Measurements from ENCODE around the gene AP1S1. TPM values are rescaled to one million over a fixed set of nuclear protein-coding genes. Genes with fewer than 3 reads are reported as not detected.
"Not testable (repeated sequence)": the region's sequence is repeated elsewhere in the genome, so short reads cannot be mapped to it uniquely, and the experiment has no call there.

AP1S1 gene
- total RNA-seq, 2 experiments from 2014 or later, result 3.0 to 3.9 TPM

DNA sequence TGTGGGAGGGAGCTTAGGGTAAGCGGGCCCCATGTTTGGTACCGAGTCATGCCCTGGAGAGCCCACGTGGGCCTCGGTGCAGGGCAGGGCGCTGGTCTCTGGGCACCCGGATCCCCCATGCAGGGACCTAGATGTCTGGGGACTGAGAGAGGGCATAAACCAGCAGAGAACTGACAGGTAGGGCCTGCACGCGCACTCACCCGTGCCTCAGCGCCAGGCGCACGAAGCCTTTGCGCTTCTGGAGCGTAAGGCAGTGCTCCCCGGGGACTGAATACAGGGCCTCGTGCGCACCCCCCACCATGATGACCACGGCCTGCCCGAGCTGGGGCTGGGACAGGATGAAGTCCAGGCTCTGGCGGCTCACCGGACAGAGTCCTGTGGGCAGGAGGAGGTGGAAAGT lies 43.7 kb downstream of the AP1S1 start:
- Histone ChIP-seq H3K4me3 (ENCODE audit: low read length) (no peak overlapping the region), H3K36me3 (ENCODE audit: insufficient read depth, low read length) (no peaks in the 10 kb centered on the region), H3K4me1 (ENCODE audit: insufficient read depth, low read length) (peaks cover 17% of the 10 kb centered on the region), H3K9me3 (ENCODE audit: control insufficient read depth in 1 of 2, insufficient read depth in 1 of 2, low read length in 2 of 2) (peaks cover 0 to 13% of the 10 kb centered on the region in 2 experiments), H3K27me3 (ENCODE audit: control insufficient read depth in 1 of 2, insufficient read depth in 2 of 2, low read length in 2 of 2) (peaks cover 18 to 24% of the 10 kb centered on the region in 2 experiments), H3K27ac (ENCODE audit: low read depth in 1 of 2, low read length in 2 of 2) (no peak overlapping the region)
- TF ChIP-seq, protein P1, sequence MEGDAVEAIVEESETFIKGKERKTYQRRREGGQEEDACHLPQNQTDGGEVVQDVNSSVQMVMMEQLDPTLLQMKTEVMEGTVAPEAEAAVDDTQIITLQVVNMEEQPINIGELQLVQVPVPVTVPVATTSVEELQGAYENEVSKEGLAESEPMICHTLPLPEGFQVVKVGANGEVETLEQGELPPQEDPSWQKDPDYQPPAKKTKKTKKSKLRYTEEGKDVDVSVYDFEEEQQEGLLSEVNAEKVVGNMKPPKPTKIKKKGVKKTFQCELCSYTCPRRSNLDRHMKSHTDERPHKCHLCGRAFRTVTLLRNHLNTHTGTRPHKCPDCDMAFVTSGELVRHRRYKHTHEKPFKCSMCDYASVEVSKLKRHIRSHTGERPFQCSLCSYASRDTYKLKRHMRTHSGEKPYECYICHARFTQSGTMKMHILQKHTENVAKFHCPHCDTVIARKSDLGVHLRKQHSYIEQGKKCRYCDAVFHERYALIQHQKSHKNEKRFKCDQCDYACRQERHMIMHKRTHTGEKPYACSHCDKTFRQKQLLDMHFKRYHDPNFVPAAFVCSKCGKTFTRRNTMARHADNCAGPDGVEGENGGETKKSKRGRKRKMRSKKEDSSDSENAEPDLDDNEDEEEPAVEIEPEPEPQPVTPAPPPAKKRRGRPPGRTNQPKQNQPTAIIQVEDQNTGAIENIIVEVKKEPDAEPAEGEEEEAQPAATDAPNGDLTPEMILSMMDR (IDR thresholded peaks at IDR 0.05), result no peak
- H3K9me3 Mint-ChIP-seq, result no peaks in the 10 kb centered on the region
- no peak for ATAC-seq (ENCODE audit: poor library complexity)
- no peak overlapping the region for H3K27ac Mint-ChIP-seq
- ChIA-PET POLR2A (no interaction called here), CTCF (no interaction called here)
- no peak overlapping the region for H3K4me3 Mint-ChIP-seq
- peaks cover 6% of the 10 kb centered on the region for H3K4me1 Mint-ChIP-seq (ENCODE audit: low read depth)
- intact Hi-C loops (cut with DNase I, micrococcal nuclease), result no loop called here
- peaks cover 34% of the 10 kb centered on the region for H3K27me3 Mint-ChIP-seq
- DNase-seq, result no peak
- H3K36me3 Mint-ChIP-seq (ENCODE audit: low read depth), result no peaks in the 10 kb centered on the region

GRCh38 chr7:101198476-101198875 lies 44.2 kb downstream of the AP1S1 start:
- Mint-ChIP-seq H3K27me3 (peaks cover 36% of the 10 kb centered on the region), H3K27ac (no peak overlapping the region), H3K9me3 (no peaks in the 10 kb centered on the region), H3K4me3 (no peak overlapping the region), H3K36me3 (ENCODE audit: low read depth) (no peaks in the 10 kb centered on the region), H3K4me1 (ENCODE audit: low read depth) (peaks cover 6% of the 10 kb centered on the region)
- no peak overlapping the region for H3K4me3 ChIP-seq (ENCODE audit: low read length)
- ATAC-seq (ENCODE audit: poor library complexity) (no peak), DNase-seq (no peak)
- peaks cover 21% of the 10 kb centered on the region for H3K4me1 ChIP-seq (ENCODE audit: insufficient read depth, low read length)
- H3K9me3 ChIP-seq (ENCODE audit: control insufficient read depth in 1 of 2, insufficient read depth in 1 of 2, low read length in 2 of 2), result peaks cover 0 to 13% of the 10 kb centered on the region in 2 experiments
- H3K36me3 ChIP-seq (ENCODE audit: insufficient read depth, low read length), result no peaks in the 10 kb centered on the region
- ChIA-PET CTCF (no interaction called here), POLR2A (no interaction called here)
- peaks cover 18 to 24% of the 10 kb centered on the region in 2 experiments for H3K27me3 ChIP-seq (ENCODE audit: control insufficient read depth in 1 of 2, insufficient read depth in 2 of 2, low read length in 2 of 2)
- intact Hi-C loops (cut with DNase I, micrococcal nuclease), result no loop called here
- TF ChIP-seq, protein P1 (IDR thresholded peaks at IDR 0.05), result no peak
- no peak overlapping the region for H3K27ac ChIP-seq (ENCODE audit: low read depth in 1 of 2, low read length in 2 of 2)

- H3K4me3 Mint-ChIP-seq; ATAC-seq (ENCODE audit: poor library complexity); H3K27ac ChIP-seq (ENCODE audit: low read depth in 1 of 2, low read length in 2 of 2); intact Hi-C loops (cut with DNase I, micrococcal nuclease); H3K9me3 Mint-ChIP-seq; DNase-seq; H3K4me3 ChIP-seq (ENCODE audit: low read length); H3K36me3 Mint-ChIP-seq (ENCODE audit: low read depth); H3K36me3 ChIP-seq (ENCODE audit: insufficient read depth, low read length); H3K27ac Mint-ChIP-seq; POLR2A ChIA-PET: not testable (repeated sequence)
- peaks cover 18 to 24% of the 10 kb centered on the region in 2 experiments for H3K27me3 ChIP-seq (ENCODE audit: control insufficient read depth in 1 of 2, insufficient read depth in 2 of 2, low read length in 2 of 2)
- peaks cover 15% of the 10 kb centered on the region for H3K4me1 Mint-ChIP-seq (ENCODE audit: low read depth)
- peaks cover 31% of the 10 kb centered on the region for H3K4me1 ChIP-seq (ENCODE audit: insufficient read depth, low read length)
- peaks cover 44% of the 10 kb centered on the region for H3K27me3 Mint-ChIP-seq
- peaks cover 0 to 13% of the 10 kb centered on the region in 2 experiments for H3K9me3 ChIP-seq (ENCODE audit: control insufficient read depth in 1 of 2, insufficient read depth in 1 of 2, low read length in 2 of 2)
- CTCF ChIA-PET, result interaction anchor here (0.6 kb wide), 1 partner anchor 30 kb away, joined by 3 read pairs; no protein-coding TSS in a partner anchor
Observed at GRCh38 chr7:101199522-101199921, 45.2 kb downstream of the AP1S1 start.

DNA sequence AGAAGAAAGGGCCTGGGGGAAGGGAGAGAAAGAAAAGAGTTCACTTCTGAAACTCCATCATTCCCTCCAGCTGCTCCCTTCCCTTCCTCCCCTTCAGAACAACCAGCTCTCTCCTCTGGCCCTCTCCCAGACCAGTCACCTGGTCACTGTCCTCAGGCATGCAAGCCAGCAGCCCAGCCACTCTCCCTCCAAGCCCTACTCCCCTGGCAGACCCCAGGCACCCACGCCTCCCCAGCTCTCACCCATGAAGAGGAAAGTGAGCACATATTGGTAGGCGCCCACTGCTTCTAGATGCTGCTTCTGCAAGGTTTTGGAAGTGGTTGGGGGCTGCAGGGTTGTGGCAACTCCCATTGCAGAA lies 46.2 kb downstream of the AP1S1 start:
- Histone ChIP-seq H3K4me3 (ENCODE audit: low read length) (no peak overlapping the region), H3K27ac (ENCODE audit: low read depth in 1 of 2, low read length in 2 of 2) (no peak overlapping the region), H3K27me3 (ENCODE audit: control insufficient read depth in 1 of 2, insufficient read depth in 2 of 2, low read length in 2 of 2) (peaks cover 18 to 24% of the 10 kb centered on the region in 2 experiments), H3K4me1 (ENCODE audit: insufficient read depth, low read length) (peaks cover 37% of the 10 kb centered on the region), H3K36me3 (ENCODE audit: insufficient read depth, low read length) (no peaks in the 10 kb centered on the region), H3K9me3 (ENCODE audit: control insufficient read depth in 1 of 2, insufficient read depth in 1 of 2, low read length in 2 of 2) (peaks cover 0 to 13% of the 10 kb centered on the region in 2 experiments)
- no peak for DNase-seq
- ChIA-PET POLR2A (no interaction called here), CTCF (no interaction called here)
- no peak overlapping the region for H3K27ac Mint-ChIP-seq
- no peak overlapping the region for H3K4me3 Mint-ChIP-seq
- TF ChIP-seq, protein P1 (IDR thresholded peaks at IDR 0.05), result no peak
- H3K4me1 Mint-ChIP-seq (ENCODE audit: low read depth), result peaks cover 15% of the 10 kb centered on the region
- intact Hi-C loops (cut with DNase I, micrococcal nuclease), result no loop called here
- no peaks in the 10 kb centered on the region for H3K9me3 Mint-ChIP-seq
- peaks cover 4% of the 10 kb centered on the region for H3K36me3 Mint-ChIP-seq (ENCODE audit: low read depth)
- no peak for ATAC-seq (ENCODE audit: poor library complexity)
- H3K27me3 Mint-ChIP-seq, result peaks cover 40% of the 10 kb centered on the region

All from CD4-positive, alpha-beta T cell (primary cell).